Kasumi-1 (cell line): Measurements from ENCODE around the gene AP1G1.

ENCODE experiments used
- DNase-seq, 2 experiments: peaks; one replicate each; lab custom pipeline; 2025; lab: John Stamatoyannopoulos, UW

Gene AP1G1

GRCh38 chr16:71754108-71754507 lies 54.5 kb downstream of the AP1G1 start:
- DNase-seq: no peak

DNA sequence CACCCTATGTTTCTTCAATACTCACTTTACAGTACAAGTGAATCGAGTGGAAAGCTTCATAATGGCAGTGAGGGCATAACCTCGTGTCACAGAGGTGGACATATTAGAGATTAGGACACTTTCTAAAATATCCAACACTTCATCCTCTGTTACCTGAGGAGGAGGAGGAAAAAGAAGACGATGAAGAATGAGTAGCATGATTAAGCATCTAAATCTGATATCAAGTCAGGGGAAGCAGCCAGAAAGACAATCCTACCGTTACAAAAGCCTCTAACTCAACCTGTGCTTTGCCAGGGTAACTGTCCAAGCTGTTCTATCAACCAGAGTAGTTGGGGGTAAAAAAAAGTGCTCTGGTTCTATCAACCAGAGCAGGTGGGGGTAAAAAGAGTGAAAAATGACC lies 60.4 kb downstream of the AP1G1 start:
- DNase-seq: no peak

- peak; percentile 57 to 78 for DNase-seq
Measured at GRCh38 chr16:71746442-71747046, 62.1 kb downstream of the AP1G1 start.

GRCh38 chr16:71738855-71739254 lies 69.8 kb downstream of the AP1G1 start:
- DNase-seq: no peak

DNA sequence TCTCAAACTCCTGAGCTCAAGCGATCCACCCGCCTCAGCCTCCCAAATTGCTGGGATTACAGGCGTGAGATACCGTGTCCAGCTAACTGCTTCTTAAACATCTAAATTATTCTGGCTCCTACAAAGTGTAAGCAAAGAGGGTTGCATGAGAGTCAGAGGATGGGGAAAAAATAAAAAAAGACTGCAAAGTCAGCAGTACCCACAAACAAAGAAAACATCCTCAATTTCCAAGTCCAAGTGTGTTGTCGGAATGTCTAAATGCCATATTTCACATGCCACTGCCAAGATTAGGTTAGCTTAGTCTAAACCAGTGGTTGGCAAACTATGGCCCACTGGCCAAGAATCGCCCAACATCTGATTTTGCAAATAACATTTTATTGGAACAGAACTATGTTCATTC lies 71.1 kb downstream of the AP1G1 start:
- DNase-seq: no peak

DNA sequence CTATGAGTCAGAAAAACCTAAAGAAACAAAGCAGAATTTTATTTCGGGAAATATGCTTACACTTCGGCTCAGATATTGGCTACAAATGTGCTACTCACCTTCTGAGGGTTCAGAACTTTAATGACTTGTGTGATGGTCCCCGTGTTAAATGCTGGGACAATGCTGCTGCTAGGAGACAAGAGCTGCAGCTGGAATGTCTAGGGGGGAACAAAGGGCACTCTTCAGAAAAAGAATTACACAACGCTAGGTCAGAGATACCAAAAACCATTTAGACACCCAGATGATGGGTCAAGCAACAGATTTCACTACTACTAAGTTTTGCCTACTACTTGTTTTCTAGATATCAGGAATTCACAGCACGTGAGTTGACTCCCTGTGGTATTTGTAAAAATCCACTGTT lies 74.1 kb downstream of the AP1G1 start:
- DNase-seq: no peak

- DNase-seq: no peak
Measured at GRCh38 chr16:71732587-71732986, 76.0 kb downstream of the AP1G1 start.

DNA sequence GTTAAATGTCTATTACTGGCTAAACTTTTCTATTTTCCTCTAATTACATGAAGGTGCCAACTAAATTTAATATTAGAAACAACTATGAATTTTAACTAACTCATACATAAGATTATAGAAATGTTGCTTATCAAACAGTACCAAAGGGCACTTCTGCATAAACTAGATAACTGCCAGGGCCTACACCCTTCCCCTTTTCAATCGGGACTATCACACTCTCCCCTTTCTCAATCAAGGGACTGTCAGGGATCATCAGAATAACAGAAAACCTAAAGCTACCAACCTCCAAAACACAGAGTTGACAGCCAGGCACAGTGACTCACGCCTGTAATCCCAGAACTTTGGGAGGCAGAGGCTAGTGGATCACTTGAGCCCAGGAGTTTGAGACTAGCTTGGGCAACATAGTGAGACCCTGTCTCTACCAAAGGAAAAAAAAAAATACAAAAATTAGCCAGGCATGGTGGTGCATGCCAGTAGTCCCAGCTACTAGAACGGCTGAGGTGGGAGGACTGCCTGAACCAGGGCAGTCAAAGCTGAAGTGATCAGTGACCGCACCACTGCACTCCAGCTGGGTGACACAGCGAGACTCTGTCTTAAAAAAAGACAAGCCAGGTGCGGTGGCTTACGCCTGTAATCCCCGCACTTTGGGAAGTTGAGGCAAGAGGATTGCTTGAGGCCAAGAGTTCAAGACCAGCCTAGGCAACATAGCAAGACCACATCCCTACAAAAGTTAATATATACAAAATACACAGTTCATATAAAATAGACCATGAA lies 80.9 kb downstream of the AP1G1 start:
- DNase-seq: no peak

- peak; percentile 13 to 17 for DNase-seq
Measured at GRCh38 chr16:71726476-71727315, 81.9 kb downstream of the AP1G1 start.

- DNase-seq: peak; percentile 55 to 68
Measured at GRCh38 chr16:71724320-71724751, 84.3 kb downstream of the AP1G1 start, which contains the start of gene PHLPP2. TSS of gene PHLPP2 (minus strand) at chr16:71724701. CDS start at chr16:71714795, 9,906 bp downstream.

DNA sequence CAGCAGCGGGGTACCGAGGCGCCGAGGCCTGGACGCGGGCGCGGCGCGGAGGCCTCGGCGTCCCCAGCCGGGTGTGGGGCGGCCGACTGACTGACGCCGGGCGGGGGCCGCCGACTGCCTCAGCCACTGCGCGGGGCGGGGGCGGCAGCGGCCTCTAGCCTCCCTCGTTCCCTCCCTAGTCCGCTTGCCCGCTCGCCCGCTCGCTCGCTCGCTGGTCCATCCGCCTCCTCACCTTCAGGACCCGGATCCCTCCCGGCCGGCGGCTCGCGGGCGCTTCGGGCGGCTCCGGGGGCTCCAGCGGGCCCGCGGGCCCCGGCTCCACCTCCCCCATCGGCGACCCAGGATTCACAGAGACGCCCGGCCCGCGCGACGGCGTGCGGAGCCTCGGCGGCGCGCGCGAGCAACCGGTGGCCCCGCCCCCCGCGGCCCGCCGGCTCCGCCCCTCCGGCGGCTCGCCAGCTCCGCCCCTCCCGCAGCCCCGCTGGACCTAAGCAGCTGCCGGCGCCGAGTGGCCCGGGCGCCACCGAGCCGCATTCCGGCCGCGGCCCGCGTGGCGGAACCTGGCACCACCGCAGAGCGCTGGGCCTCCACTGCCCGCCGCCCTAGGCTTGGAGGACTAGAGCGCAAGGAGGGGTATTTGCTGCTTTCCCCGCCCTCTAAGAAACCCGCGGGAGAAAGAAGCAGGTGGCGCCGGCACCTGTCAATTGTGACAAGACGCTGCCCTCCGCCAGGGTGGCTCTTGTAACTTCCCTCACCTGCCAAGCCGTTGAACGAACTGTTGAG lies 84.9 kb downstream of the AP1G1 start:
- peak; percentile 55 to 68 for DNase-seq

- peak; percentile 65 to 69 for DNase-seq
Measured at GRCh38 chr16:71722801-71723536, 85.7 kb downstream of the AP1G1 start.

GRCh38 chr16:71721066-71721740 lies 87.4 kb downstream of the AP1G1 start:
- DNase-seq: no peak

DNA sequence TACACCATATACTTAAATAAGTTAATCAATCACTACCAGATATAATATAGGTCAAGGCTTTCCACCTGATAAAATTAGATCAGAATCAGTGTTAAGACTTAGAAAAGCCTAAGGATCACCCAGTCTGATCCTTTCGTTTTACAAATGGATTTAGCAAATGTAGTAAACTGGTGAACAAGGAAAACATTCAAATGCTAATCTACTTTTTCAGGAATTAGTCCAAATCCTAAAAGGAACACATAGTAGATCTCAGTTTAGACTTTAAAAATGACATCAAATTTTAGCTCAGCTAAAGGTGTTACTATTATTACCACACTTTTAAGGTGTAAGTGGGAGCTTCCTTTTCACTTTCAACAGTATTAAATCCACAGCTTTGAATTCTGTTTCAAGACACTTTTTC lies 96.1 kb downstream of the AP1G1 start:
- DNase-seq: no peak

- DNase-seq: no peak
Measured at GRCh38 chr16:71711789-71712188, 96.8 kb downstream of the AP1G1 start.

GRCh38 chr16:71709229-71709781 lies 99.3 kb downstream of the AP1G1 start:
- DNase-seq: no peak

GRCh38 chr16:71708696-71709095 lies 99.9 kb downstream of the AP1G1 start:
- DNase-seq: no peak

- DNase-seq: no peak
Measured at GRCh38 chr16:71707199-71707598, 101.4 kb downstream of the AP1G1 start.

DNA sequence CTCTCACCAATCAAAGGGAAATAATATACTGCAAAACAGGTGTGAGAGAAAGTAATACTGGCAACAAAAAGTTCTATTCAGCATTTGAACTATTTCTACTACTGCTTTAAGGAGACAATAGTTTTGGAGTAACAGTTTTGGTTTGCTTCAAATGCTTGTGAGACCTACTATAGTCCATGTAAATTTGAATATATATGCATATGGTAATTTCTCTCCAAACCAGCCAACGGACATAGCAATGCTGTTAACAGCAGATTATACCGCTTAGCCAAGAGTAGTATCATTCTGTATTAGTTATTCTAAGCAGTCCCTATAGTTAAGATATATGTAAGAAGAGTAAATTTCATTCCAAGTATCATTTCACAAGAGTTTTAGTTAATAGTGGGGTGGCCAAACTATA lies 102.6 kb downstream of the AP1G1 start:
- no peak for DNase-seq

DNA sequence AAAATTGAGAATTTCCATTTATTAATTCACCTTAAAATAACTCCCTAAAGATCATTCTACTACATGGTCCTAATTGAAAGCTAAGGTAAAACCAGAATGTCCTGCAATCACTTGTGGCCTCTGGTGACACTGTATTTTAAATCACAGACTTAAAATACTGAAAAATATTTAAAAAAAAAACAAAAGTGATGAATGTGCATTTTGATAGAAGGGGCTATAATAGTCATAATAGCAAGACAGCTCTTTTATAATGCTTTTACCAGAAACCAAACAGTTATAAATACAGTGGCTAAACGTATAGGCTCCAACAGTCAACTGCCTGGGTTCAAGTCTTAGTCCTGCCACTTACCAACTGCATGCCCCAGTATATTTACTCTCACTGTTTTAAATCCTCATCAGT lies 105.3 kb downstream of the AP1G1 start:
- no peak for DNase-seq
